H9 (cell line): Measurements from ENCODE around the gene FAM53A. TPM values are rescaled to one million over a fixed set of nuclear protein-coding genes. Genes with fewer than 3 reads are reported as not detected.

Experiments
- DNase-seq: peaks from one replicate; pipeline ENCODE4 v3.0.0-alpha.2; 2017
- H2AFZ ChIP-seq: one replicate; pipeline ENCODE4 v1.6.1; 2013; ENCODE audit warnings: mild to moderate bottlenecking, low read length, control low read depth, moderate library complexity
- H2AK5ac ChIP-seq: 2 replicates; pipeline ENCODE4 v1.6.1; 2013; ENCODE audit warnings: low read length, control low read depth, mixed read lengths; ENCODE audit not compliant: insufficient read length
- H2BK120ac ChIP-seq: one replicate; pipeline ENCODE4 v1.6.1; 2013; ENCODE audit warnings: low read depth, mild to moderate bottlenecking, low read length, control low read depth, inconsistent platforms; ENCODE audit not compliant: poor library complexity, severe bottlenecking
- H2BK12ac ChIP-seq: 2 replicates; pipeline ENCODE4 v1.6.1; 2013; ENCODE audit warnings: low read length, control low read depth, mixed read lengths, low read depth; ENCODE audit not compliant: insufficient read length
- H2BK15ac ChIP-seq: 2 replicates; pipeline ENCODE4 v1.6.1; 2013; ENCODE audit warnings: low read depth, low read length, control low read depth
- H2BK20ac ChIP-seq: one replicate; pipeline ENCODE4 v1.6.1; 2013; ENCODE audit warnings: low read depth, mild to moderate bottlenecking, low read length, control low read depth, inconsistent platforms; ENCODE audit not compliant: poor library complexity, severe bottlenecking
- H2BK5ac ChIP-seq: 2 replicates; pipeline ENCODE4 v1.6.1; 2013; ENCODE audit warnings: low read length, control low read depth, mixed read lengths; ENCODE audit not compliant: insufficient read length
- H3K14ac ChIP-seq: 2 replicates; pipeline ENCODE4 v1.6.1; 2013; ENCODE audit warnings: low read length, control low read depth; ENCODE audit not compliant: insufficient read depth
- H3K18ac ChIP-seq: 2 replicates; pipeline ENCODE4 v1.6.1; 2013; ENCODE audit warnings: low read depth, mild to moderate bottlenecking, mixed read lengths, low read length, control low read depth; ENCODE audit not compliant: insufficient read length
- H3K23ac ChIP-seq: 2 replicates; pipeline ENCODE4 v1.6.1; 2013; ENCODE audit warnings: low read length, control low read depth, mixed read lengths, low read depth; ENCODE audit not compliant: insufficient read length
- H3K23me2 ChIP-seq: 2 replicates; pipeline ENCODE4 v1.6.1; 2013; ENCODE audit warnings: low read depth, mild to moderate bottlenecking, mixed read lengths, low read length, control low read depth; ENCODE audit not compliant: insufficient read length, poor library complexity, severe bottlenecking
- H3K27ac ChIP-seq: 2 replicates; pipeline ENCODE4 v1.5.1; 2013; ENCODE audit warnings: low read length, control low read depth, mixed read lengths, low read depth; ENCODE audit not compliant: insufficient read length
- H3K27me3 ChIP-seq: 2 replicates; pipeline ENCODE4 v1.6.1; 2013; ENCODE audit warnings: low read length, control low read depth, inconsistent platforms; ENCODE audit not compliant: insufficient read depth
- H3K4ac ChIP-seq: 2 replicates; pipeline ENCODE4 v1.6.1; 2013; ENCODE audit warnings: low read depth, mild to moderate bottlenecking, control low read depth, inconsistent platforms, low read length, moderate library complexity
- H3K4me1 ChIP-seq: 2 replicates; pipeline ENCODE4 v1.6.1; 2013; ENCODE audit warnings: low read length, control low read depth, inconsistent platforms; ENCODE audit not compliant: insufficient read depth
- H3K4me2 ChIP-seq: 2 replicates; pipeline ENCODE4 v1.6.1; 2013; ENCODE audit warnings: low read length, control low read depth, mixed read lengths; ENCODE audit not compliant: insufficient read length, insufficient read depth
- H3K56ac ChIP-seq: 2 replicates; pipeline ENCODE4 v1.6.1; 2013; ENCODE audit warnings: low read depth, mild to moderate bottlenecking, mixed read lengths, low read length, control low read depth; ENCODE audit not compliant: insufficient read length
- H3K79me1 ChIP-seq: 2 replicates; pipeline ENCODE4 v1.6.1; 2013; ENCODE audit warnings: low read depth, mild to moderate bottlenecking, moderate library complexity, low read length, control low read depth, inconsistent platforms; ENCODE audit not compliant: insufficient read depth, poor library complexity, severe bottlenecking
- H3K79me2 ChIP-seq: 2 replicates; pipeline ENCODE4 v1.6.1; 2013; ENCODE audit warnings: low read length, control low read depth, inconsistent platforms; ENCODE audit not compliant: insufficient read depth
- H3K9ac ChIP-seq: 2 replicates; pipeline ENCODE4 v1.6.1; 2013; ENCODE audit warnings: low read length, control low read depth, mixed read lengths; ENCODE audit not compliant: insufficient read length; ENCODE audit errors: extremely low read depth
- H3K9me3 ChIP-seq: one replicate; pipeline ENCODE4 v1.6.1; 2013; ENCODE audit warnings: low read depth, low read length, inconsistent platforms; ENCODE audit not compliant: control insufficient read depth
- H3T11ph ChIP-seq: one replicate; pipeline ENCODE4 v1.6.1; 2013; ENCODE audit warnings: mild to moderate bottlenecking, low read length, control low read depth, inconsistent platforms
- H4K20me1 ChIP-seq: one replicate; pipeline ENCODE4 v1.6.1; 2013; ENCODE audit not compliant: control insufficient read depth, insufficient read length, insufficient read depth
- H4K5ac ChIP-seq: 2 replicates; pipeline ENCODE4 v1.6.1; 2013; ENCODE audit warnings: low read depth, mild to moderate bottlenecking, mixed read lengths, low read length, control low read depth; ENCODE audit not compliant: insufficient read length
- H4K8ac ChIP-seq: replicated peaks from 2 replicates; pipeline ENCODE4 v1.6.1; 2013; ENCODE audit warnings: low read length, control low read depth, mixed read lengths, low read depth; ENCODE audit not compliant: insufficient read length
- H4K91ac ChIP-seq: 2 replicates; pipeline ENCODE4 v1.6.1; 2013; ENCODE audit warnings: low read depth, mild to moderate bottlenecking, moderate library complexity, mixed read lengths, low read length, control low read depth; ENCODE audit not compliant: insufficient read length
- H3K27ac Mint-ChIP-seq, 3 experiments: 2 replicates in 2 of 3; 3 replicates in 1 of 3; pipeline ENCODE4 v1.8.0; 2020 to 2021; ENCODE audit warnings: mixed read lengths in 3 of 3, mild to moderate bottlenecking in 1 of 3, moderate library complexity in 1 of 3
- H3K27me3 Mint-ChIP-seq: 2 replicates; pipeline ENCODE4 v1.8.0; 2021; ENCODE audit warnings: low read depth, mild to moderate bottlenecking, moderate library complexity, mixed read lengths
- H3K36me3 Mint-ChIP-seq, 3 experiments: 2 replicates in 2 of 3; 3 replicates in 1 of 3; pipeline ENCODE4 v1.8.0; 2020 to 2021; ENCODE audit warnings: low read depth in 3 of 3, mixed read lengths in 3 of 3; ENCODE audit not compliant: insufficient read depth in 1 of 3
- H3K4me1 Mint-ChIP-seq, 2 experiments: 2 replicates each; pipeline ENCODE4 v1.8.0; 2020; ENCODE audit warnings: mixed read lengths in 2 of 2
- H3K4me3 Mint-ChIP-seq, 2 experiments: 2 replicates in 1 of 2; 3 replicates in 1 of 2; pipeline ENCODE4 v1.8.0; 2020 to 2021; ENCODE audit warnings: mild to moderate bottlenecking in 2 of 2, mixed read lengths in 2 of 2, moderate library complexity in 1 of 2
- H3K9me3 Mint-ChIP-seq, 2 experiments: 2 replicates in 1 of 2; 3 replicates in 1 of 2; pipeline ENCODE4 v1.8.0; 2020; ENCODE audit warnings: mild to moderate bottlenecking in 2 of 2, mixed read lengths in 2 of 2, moderate library complexity in 1 of 2
- CTCF ChIP-seq: fragments of 200-600 bp; sonication (generic); conservative IDR thresholded peaks from 3 replicates; pipeline ENCODE4 v1.8.0; 2021; ENCODE audit warnings: antibody characterized with exemption, mild to moderate bottlenecking
- WGBS: extraction: QIAGEN DNeasy Blood & Tissue Kit; methylation state at CpG from one replicate; pipeline ENCODE4 v1.1.7; 2013; ENCODE audit warnings: missing lambda C conversion rate, low lambda C conversion rate, mixed read lengths; ENCODE audit not compliant: insufficient read length; ENCODE audit errors: extremely low coverage; 5-methylcytosine and 5-hydroxymethylcytosine counted together
- total RNA-seq: library from RNA; stranded (reverse); gene quantifications from 2 replicates; pipeline ENCODE4 v1.2.1, GENCODE V29; 2021

Gene FAM53A
- total RNA-seq, 1 experiment from 2014 or later: 2.4 TPM

- Histone ChIP-seq H3K9ac (no peak overlapping the region), H3K4ac (no peak overlapping the region), H2BK5ac (no peak overlapping the region), H2BK15ac (no peak overlapping the region), H4K8ac (no peak overlapping the region), H4K5ac (no peak overlapping the region), H2AFZ (no peak overlapping the region), H2BK12ac (no peak overlapping the region), H2AK5ac (no peak overlapping the region), H3K79me1 (no peaks in the 10 kb centered on the region), H4K20me1 (no peaks in the 10 kb centered on the region), H2BK120ac (no peak overlapping the region), H3K14ac (no peak overlapping the region; the same call in 1 of the 2 replicates), H3K23ac (no peak overlapping the region), H3K27me3 (no peaks in the 10 kb centered on the region), H3K4me1 (no peaks in the 10 kb centered on the region), H3K23me2 (no peaks in the 10 kb centered on the region), H3K18ac (no peak overlapping the region), H3T11ph (no peak overlapping the region), H3K4me2 (no peak overlapping the region), H3K27ac (no peak overlapping the region), H3K79me2 (no peaks in the 10 kb centered on the region), H3K9me3 (no peaks in the 10 kb centered on the region), H4K91ac (no peak overlapping the region), H3K56ac (no peak overlapping the region), H2BK20ac (no peak overlapping the region)
- no peak for TF ChIP-seq CTCF
- Mint-ChIP-seq H3K27ac (no peak overlapping the region), H3K4me1 (peaks cover 7 to 11% of the 10 kb centered on the region in 2 experiments), H3K27me3 (no peaks in the 10 kb centered on the region; the same call in none of the 2 replicates), H3K9me3 (no peaks in the 10 kb centered on the region), H3K4me3 (no peak overlapping the region; a peak in 1 of 5 replicates), H3K36me3 (0 out of 7 replicates have a peak, but pooled peaks cover 0 to 2% (median 0%) of the 10 kb centered on the region in 3 experiments)
- DNase-seq: no peak
- no CpG with 5 or more reads among the region's 15 CpGs for WGBS
These were observed 16.8 kb downstream of the FAM53A start for GRCh38 chr4:1667273-1667672.
